GM12878 (cell line): ENCODE measurements around the gene PAX7. TPM values are rescaled to one million over a fixed set of nuclear protein-coding genes. Genes with fewer than 3 reads are reported as not detected.

Source experiments
- ATAC-seq: fragments of 200-7000 bp; cut with Tn5 transposase; 3 replicates; pipeline ENCODE4 v1.9.1; 2020; ENCODE audit warnings: mild to moderate bottlenecking, moderate library complexity
- BruUV-seq: library from RNA; stranded (reverse); fragments of 400-500 nt; replicated peaks from 2 replicates; lab custom pipeline; 2021; lab: Mats Ljungman, UMichigan
- CTCF ChIA-PET: fragments of 300-600 bp; sonication (Branson Sonifier 250); formaldehyde crosslinking; extraction: SDS; loops from one replicate; lab custom pipeline; 2021; ENCODE audit warnings: inconsistent platforms; lab: Yijun Ruan, JAX
- POLR2A ChIA-PET: fragments of 350-600 bp; formaldehyde crosslinking; extraction: SDS; loops from one replicate; lab custom pipeline; 2021; ENCODE audit warnings: inconsistent platforms; lab: Charles Lee
- RAD21 ChIA-PET: fragments of 300-600 bp; sonication (Branson Sonifier 250); formaldehyde crosslinking; loops from one replicate; lab custom pipeline; 2023; ENCODE audit warnings: antibody characterized with exemption; ENCODE audit not compliant: unreplicated experiment; lab: Charles Lee
- SMC1A ChIA-PET: fragments of 300-600 bp; sonication (Branson Sonifier 250); formaldehyde crosslinking; loops from one replicate; lab custom pipeline; 2023; ENCODE audit not compliant: unreplicated experiment, uncharacterized antibody; lab: Charles Lee
- DNase-seq: peaks from one replicate; pipeline ENCODE4 v3.0.0-alpha.2; 2011; ENCODE audit warnings: low read depth, low spot score
- FAIRE-seq: peaks from 3 replicates; lab custom pipeline; 2011; peaks lifted over from hg19 to GRCh38; lab: Jason Lieb, UNC
- H2AFZ ChIP-seq: 2 replicates; pipeline ENCODE4 v1.6.0; 2011; ENCODE audit warnings: low read depth, low read length, control low read depth; ENCODE audit not compliant: control insufficient read depth
- H3K27ac ChIP-seq: 2 replicates; pipeline ENCODE4 v1.5.1; 2011; ENCODE audit warnings: control low read depth; ENCODE audit not compliant: control insufficient read depth, insufficient read depth
- H3K27me3 ChIP-seq, 2 experiments: replicated peaks in 1 of 2; 2 replicates each; pipeline versions ENCODE4 v1.6.0 to v1.6.1; 2011; ENCODE audit warnings: low read length in 1 of 2; ENCODE audit not compliant: control insufficient read depth in 2 of 2, insufficient read depth in 2 of 2
- H3K36me3 ChIP-seq, 2 experiments: 2 replicates each; pipeline ENCODE4 v1.5.1; 2011; ENCODE audit warnings: low read length in 1 of 2; ENCODE audit not compliant: control insufficient read depth in 2 of 2, insufficient read depth in 2 of 2
- H3K4me1 ChIP-seq: 2 replicates; pipeline ENCODE4 v1.6.1; 2011; ENCODE audit warnings: mild to moderate bottlenecking, low read length, moderate library complexity, mixed read lengths; ENCODE audit not compliant: control insufficient read depth, insufficient read depth
- H3K4me2 ChIP-seq: 2 replicates; pipeline ENCODE4 v1.6.0; 2011; ENCODE audit warnings: control low read depth; ENCODE audit not compliant: control insufficient read depth, insufficient read depth
- H3K4me3 ChIP-seq: fragments of 200-600 bp; sonication (generic); 2 replicates; pipeline ENCODE4 v1.5.1; 2016
- H3K79me2 ChIP-seq: 2 replicates; pipeline ENCODE4 v1.6.0; 2011; ENCODE audit warnings: low read length; ENCODE audit not compliant: control insufficient read depth, insufficient read depth
- H3K9ac ChIP-seq: 2 replicates; pipeline ENCODE4 v1.8.0; 2011; ENCODE audit warnings: low read length, control low read depth, mixed read lengths; ENCODE audit not compliant: control insufficient read depth, insufficient read depth
- H3K9me3 ChIP-seq: replicated peaks from 3 replicates; pipeline ENCODE4 v1.5.1; 2011; ENCODE audit warnings: mild to moderate bottlenecking, low read length; ENCODE audit not compliant: control insufficient read depth, insufficient read depth
- H4K20me1 ChIP-seq: 2 replicates; pipeline ENCODE4 v1.6.0; 2011; ENCODE audit not compliant: control insufficient read depth, insufficient read depth
- MLLT1 ChIP-seq: fragments of 450-650 bp; IDR thresholded peaks from 2 replicates; pipeline ENCODE4 v1.6.1; 2016; ENCODE audit warnings: mild to moderate bottlenecking
- NFYB ChIP-seq: IDR thresholded peaks from 2 replicates; pipeline ENCODE4 v1.6.1; 2011; ENCODE audit warnings: low read depth, mild to moderate bottlenecking, low read length, improper control_type of control experiment, moderate library complexity; ENCODE audit not compliant: insufficient read depth
- WGBS: methylation state at CpG from one replicate; pipeline ENCODE4 v1.1.6; 2016; ENCODE audit warnings: low lambda C conversion rate; ENCODE audit not compliant: insufficient replicate concordance, insufficient coverage; ENCODE audit errors: missing lambda C conversion rate; 5-methylcytosine and 5-hydroxymethylcytosine counted together
- in situ Hi-C: fragments of 300-500 bp; cut with MboI; formaldehyde crosslinking; loops from 9 replicates; pipeline ENCODE4 v1.14.3; 2018; ENCODE audit warnings: mixed read lengths
- intact Hi-C: fragments of 100-400 bp; cut with micrococcal nuclease; formaldehyde crosslinking; loops from one replicate; pipeline ENCODE4 v1.14.2; 2022; ENCODE audit not compliant: unreplicated experiment
- polyA plus RNA-seq, 11 experiments: library from polyadenylated mRNA; depleted of rRNA in 4 of 11; unstranded in 6 of 11; stranded (reverse) in 5 of 11; fragments of >200 nt; fragmentation: Nextera tagmentation in 4 of 11; fragmentation: Illumina TruSeq in 1 of 11; extraction: Ambion mirVana in 4 of 11; extraction: Trizol in 1 of 11; gene quantifications; 1 replicate in 1 of 11; 2 replicates in 10 of 11; pipeline versions ENCODE4 v1.2.1 to v1.2.3, GENCODE V29; 2011 to 2016; ENCODE audit warnings: inconsistent platforms in 2 of 11, missing spikeins in 2 of 11, low read depth in 1 of 11
- total RNA-seq, 4 experiments: library from RNA; depleted of rRNA in 3 of 4; stranded (reverse); fragments of >200 nt in 3 of 4; fragmentation: Illumina TruSeq in 1 of 4; extraction: Trizol in 1 of 4; gene quantifications; 2 replicates each; pipeline versions ENCODE4 v1.2.1 to v1.2.3, GENCODE V29; 2013 to 2021

PAX7 gene
- total and polyA plus RNA-seq, 10 of the 15 experiments (the other 5 are each of a cell fraction or from before 2014, with no cell fraction given), result not detected

- POLR2A ChIA-PET, result no interaction called here
- intact Hi-C loops, result no loop called here
These were observed 100.5 kb downstream of the PAX7 start for GRCh38 chr1:18731148-18731547.

GRCh38 chr1:18731591-18732235 is 101.1 kb downstream of the PAX7 start:
- H3K9me3 ChIP-seq, result no peaks in the 10 kb centered on the region
- DNase-seq, result no peak
- POLR2A ChIA-PET, result no interaction called here
- no peak for TF ChIP-seq NFYB
- H3K27me3 ChIP-seq, result no peaks in the 10 kb centered on the region; a peak in 3 of 4 replicates
- H3K36me3 ChIP-seq, result no peaks in the 10 kb centered on the region
- CTCF ChIA-PET, result no interaction called here
- no peak overlapping the region for H3K4me3 ChIP-seq
- in situ Hi-C loops (no loop called here), intact Hi-C loops (no loop called here)
- RAD21 ChIA-PET, result no interaction called here
- no TSS peak for BruUV-seq
- ATAC-seq, result no peak
- no peaks in the 10 kb centered on the region for H4K20me1 ChIP-seq
- H3K79me2 ChIP-seq, result no peaks in the 10 kb centered on the region
- no peak overlapping the region for H2AFZ ChIP-seq
- SMC1A ChIA-PET, result no interaction called here
- no peak overlapping the region for H3K4me2 ChIP-seq
- H3K9ac ChIP-seq, result no peak overlapping the region
- FAIRE-seq, result no peak
- no peaks in the 10 kb centered on the region for H3K4me1 ChIP-seq
- no peak overlapping the region for H3K27ac ChIP-seq
- 16% methylated on average over 10 of the region's 10 CpGs for WGBS

More at GRCh38 chr1:18731148-18731547, 100.5 kb downstream of the PAX7 start:
- Histone ChIP-seq H3K36me3 (no peaks in the 10 kb centered on the region), H2AFZ (no peak overlapping the region), H3K9me3 (no peaks in the 10 kb centered on the region), H3K9ac (no peak overlapping the region), H4K20me1 (no peaks in the 10 kb centered on the region), H3K27me3 (no peaks in the 10 kb centered on the region; a peak in 3 of 4 replicates), H3K27ac (no peak overlapping the region), H3K4me1 (no peaks in the 10 kb centered on the region), H3K79me2 (no peaks in the 10 kb centered on the region), H3K4me2 (no peak overlapping the region), H3K4me3 (no peak overlapping the region)
- DNase-seq, result no peak
- RAD21 ChIA-PET, result no interaction called here
- no TSS peak for BruUV-seq
- CTCF ChIA-PET, result no interaction called here
- in situ Hi-C loops, result no loop called here
- no peak for ATAC-seq
- FAIRE-seq, result no peak
- SMC1A ChIA-PET, result no interaction called here
- TF ChIP-seq MLLT1, result no peak
- WGBS, result 16% methylated on average over 6 of the region's 6 CpGs
